Stimulated activated CD4-positive, alpha-beta T cell treated with anti-CD3 and anti-CD28 coated beads, Interleukin-2, amount 100 ng/mL, for 24 hours (primary cell): Measurements from ENCODE around the gene DLX1.
A peak's percentile ranks its signal among the peaks of the same experiment; 100 is the strongest.

ENCODE experiments used
- DNase-seq, 2 donors: peaks; one replicate each; pipeline ENCODE4 v3.0.0-alpha.2; 2020

DLX1 gene

DNA sequence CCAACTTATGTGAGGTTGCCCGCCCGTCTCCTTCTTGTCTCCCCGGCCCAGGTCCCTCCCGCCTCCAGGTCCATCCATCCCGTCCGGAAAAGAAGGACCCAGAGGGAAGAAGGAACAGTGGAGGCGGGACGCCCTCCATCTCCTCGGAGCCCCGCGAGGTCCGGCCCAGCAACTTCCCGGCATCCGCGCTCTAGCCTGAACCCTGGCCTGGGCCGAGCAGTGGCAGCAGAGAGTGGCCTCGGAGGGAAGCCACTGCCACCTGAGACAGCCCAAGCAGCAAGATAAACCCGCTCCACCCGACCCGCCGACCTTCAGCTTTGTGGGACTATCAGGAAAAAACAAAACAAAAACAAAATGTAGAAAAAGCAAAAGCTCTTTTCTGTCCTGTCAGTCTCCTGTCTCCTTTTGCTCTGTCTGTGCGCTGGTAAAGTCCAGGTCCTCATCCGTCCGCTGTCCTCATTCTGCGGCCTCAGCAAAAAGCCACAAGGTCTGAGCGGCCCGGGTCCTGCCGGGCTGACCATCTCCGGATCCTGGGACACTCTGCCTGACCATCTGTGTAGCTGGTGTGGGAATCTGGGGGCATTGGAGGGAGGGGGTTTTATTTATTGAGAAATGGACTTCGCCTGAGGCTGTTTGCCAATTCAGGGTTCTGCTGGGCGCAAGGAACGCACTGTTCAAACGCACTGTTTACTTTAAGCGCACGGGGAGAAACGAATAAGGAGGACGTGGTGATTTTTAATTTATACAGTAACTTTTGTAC, 3.1 kb downstream of the DLX1 start:
- DNase-seq, result no peak

DNA sequence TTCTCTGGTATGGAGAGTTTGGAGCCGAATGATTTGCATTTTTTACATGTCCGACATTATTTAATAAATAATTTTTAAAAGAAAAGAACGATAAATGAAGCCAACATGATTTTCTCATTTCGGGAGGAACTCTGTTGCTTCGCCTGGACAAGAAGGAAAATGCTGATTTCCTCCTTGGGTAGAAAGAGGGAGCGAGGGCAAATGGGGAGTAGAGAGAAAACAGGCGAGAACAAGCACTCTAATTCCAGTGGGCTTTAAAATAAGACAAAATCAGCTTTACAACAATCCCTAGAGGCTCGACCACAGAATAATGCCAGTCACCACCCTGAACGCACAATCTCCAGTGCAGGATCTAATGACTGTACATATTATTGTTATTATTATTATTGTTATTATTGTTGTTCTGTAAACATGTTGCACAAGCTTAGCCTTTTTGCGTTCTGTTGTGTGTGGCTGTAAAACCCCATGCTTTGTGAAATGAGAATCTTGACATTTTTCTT, 3.7 kb downstream of the DLX1 start:
- no peak for DNase-seq

DNA sequence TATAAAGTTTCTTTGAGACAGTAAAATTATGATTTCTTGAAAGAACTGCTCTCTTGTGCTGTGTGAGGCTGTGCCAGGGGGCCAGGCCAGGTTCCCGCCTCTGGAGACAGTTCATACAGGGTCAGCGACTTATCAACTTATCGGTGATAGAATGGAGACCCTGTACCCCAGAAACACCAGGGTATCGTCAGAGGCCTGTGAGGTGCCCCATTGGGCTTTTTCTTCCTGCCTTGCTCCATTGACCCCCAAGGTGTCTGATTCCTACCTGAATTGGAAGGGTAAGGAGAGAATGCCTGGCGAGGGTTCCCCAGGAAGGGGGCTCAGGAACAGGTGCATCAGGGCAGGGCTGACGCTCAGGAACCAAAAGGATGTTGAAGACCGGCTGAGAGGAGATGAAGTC, 4.3 kb downstream of the DLX1 start:
- no peak for DNase-seq

DNA sequence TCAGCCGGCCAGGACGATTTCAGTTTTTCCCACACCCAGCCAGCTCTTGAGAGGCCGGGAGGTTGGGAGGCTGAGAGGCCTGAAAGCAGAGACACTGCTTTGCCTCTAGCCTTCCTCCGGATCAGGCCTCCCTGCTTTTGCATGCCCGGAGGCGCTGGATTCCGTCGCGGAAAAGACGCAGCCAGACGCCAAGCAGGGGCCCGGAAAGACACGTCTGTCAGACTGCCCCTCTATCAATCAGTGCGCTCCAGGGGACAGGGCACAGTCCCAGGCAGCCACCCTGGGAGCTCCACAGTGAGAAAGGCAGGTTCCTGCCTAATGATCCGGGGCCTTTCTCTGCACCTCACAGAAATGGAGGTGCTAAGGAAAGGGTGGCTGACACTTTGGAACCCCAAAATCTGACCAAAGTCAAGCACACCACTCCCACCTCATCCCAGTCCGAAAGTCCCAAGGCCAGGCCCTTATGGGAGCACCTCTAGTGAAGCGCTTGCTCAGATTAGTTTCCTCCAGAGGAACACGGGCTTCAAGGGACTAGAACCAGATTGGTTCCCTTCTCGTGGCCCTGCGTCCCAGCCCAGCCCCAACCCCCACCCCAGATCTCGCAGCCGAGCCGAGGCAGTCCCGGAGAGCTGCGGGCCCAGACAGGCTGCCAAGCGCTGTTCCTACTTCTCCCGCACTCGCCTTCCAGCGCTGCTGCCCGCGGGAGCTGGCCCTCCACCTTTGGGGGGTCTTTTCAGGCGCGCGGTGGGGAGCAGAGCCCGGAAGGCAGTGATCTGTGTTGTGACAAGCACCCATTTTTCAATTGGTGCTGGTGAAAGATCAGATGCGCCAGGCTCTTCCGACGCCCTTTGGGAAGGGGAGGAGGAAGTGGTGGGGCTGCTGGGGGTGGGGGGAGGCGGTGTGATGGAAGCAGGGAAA, 5.0 kb downstream of the DLX1 start:
- no peak for DNase-seq

DNA sequence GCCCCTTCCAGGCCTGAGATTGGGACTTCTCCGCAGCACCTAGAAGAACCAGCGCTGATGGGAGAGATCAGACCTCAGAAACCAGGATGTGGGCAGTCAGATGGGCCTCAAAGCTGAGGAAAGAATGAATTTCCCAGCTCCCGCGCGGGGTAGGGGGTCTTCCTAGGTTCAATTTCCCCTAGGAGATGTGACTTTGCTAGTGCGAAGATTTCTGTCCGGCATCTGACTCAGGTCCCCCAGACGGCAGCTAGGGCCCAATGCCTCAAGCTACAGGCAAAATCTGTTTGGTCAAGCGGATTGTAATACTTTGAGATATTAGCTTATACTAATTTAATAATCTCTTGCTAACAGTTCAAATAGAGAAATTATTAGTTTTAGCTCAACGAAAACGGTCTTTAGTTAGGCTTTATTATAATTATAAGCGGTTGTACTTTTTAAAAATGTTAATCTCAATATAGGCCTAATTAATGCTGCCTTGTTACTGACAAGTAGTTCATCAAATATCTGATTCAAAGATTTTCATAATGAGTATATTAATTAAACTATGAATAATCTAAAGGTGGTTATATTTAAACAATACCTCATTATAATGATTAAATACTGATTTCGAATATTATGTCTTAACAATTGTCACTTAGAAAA, 5.8 kb downstream of the DLX1 start:
- DNase-seq, result no peak

DNA sequence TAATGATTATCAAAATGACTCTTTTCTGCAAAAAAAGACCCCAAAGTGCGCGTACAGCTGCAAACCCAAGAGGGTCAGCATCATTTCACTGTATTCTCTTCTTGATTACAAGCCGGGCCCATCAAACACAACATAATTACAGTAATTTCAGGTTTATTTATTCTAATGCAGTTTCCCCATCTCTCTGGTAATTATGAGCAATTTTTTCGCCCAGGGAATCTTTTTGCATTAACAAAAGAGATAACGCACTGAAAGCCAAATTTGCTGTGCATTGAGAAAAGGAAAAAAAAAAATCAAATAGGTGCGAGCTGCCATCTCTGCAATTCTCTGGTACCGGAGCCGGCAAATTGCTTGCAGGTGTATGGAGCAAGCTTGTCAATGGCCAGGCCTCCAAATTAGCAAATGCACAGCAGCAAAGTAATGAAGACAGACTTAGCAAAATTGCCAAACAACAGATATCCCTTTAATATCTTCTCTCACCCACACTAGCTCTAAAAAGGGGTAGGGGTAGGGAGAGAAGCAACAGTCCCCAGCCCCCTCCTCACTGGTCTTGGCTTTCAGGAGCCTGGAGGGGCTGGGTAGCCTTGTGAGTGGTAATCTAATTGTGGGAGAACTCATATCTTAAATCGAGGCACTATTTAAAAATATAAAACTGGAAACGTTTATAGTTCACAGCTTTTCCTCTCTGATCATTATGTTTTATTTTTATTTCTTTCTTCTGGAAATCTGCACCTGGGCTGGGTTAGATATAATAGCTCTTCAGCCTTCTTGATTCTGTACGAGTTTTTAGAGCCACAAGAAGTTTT, 6.7 kb downstream of the DLX1 start:
- DNase-seq, result no peak

DNA sequence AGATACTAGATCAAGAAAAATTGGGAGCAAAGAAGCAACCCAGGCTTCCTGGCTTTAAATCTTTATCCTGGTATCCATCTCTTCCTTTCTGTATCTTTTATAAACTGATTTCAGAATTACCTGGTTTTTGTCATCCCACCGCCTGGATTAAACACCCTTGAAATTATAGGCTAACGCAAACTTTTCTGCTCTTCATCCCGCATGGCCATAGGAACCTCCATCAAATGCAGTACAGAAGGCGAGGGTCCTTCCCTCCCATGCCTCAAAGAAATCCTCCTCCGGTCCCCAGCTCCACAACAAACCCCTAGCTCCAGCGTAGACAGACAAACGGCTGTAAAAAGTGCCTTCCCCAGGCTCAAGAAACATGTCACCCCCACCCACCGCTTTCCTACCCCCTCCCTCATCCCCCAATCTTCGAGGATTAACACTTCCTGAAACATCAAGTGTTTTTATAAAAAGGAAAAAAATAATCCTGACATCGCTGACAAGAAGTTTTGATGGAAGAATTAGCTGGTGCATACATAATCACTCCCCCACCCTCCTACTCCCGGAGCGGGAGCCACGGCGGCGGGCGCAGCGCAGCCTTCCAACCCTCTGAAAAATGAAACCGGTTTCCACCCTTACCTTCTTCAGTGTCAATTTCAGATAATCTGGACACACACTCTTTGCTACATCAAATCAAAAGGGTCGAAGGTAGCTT, 7.6 kb downstream of the DLX1 start:
- DNase-seq, result no peak

DNA sequence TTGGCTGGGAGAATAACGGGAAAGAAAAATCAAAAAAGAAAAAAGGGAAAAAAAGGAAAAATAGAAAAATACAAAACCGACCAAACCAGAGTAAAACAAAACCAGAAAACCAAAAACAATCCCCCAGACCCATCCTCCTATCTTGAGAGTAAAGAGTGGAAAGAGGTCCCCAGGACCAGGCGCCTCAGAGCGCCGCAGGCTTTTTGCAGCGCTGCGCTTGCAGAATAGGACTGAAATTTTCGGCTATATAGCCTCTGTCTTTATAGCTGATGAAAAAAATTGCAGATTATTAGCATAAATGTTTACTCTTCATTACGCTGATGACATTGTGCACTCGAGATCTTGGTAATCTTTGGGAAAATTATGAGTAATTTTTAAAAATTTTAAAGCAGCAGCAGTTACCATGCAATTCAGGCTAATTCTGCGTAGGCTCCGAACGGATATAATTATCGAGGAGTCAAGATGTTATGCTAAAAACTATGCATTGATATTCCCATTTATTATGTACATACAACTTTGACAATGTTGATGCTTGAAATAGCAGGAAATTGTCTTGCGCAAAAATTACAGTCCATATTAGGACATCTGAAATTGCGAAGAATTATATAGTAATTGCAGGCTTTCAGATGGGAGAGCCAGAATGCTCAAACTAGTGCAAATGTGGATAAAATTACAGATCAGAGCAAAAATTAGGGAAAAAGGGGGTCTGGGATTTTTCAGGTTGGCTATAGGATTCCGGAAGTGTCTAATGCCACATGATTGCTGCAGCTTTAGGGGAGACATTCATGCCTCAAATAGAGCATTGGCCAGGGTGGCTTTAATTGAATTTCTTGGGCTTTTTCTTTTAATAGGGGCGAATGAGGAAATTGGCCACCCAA, 8.3 kb downstream of the DLX1 start:
- DNase-seq, result no peak

DNA sequence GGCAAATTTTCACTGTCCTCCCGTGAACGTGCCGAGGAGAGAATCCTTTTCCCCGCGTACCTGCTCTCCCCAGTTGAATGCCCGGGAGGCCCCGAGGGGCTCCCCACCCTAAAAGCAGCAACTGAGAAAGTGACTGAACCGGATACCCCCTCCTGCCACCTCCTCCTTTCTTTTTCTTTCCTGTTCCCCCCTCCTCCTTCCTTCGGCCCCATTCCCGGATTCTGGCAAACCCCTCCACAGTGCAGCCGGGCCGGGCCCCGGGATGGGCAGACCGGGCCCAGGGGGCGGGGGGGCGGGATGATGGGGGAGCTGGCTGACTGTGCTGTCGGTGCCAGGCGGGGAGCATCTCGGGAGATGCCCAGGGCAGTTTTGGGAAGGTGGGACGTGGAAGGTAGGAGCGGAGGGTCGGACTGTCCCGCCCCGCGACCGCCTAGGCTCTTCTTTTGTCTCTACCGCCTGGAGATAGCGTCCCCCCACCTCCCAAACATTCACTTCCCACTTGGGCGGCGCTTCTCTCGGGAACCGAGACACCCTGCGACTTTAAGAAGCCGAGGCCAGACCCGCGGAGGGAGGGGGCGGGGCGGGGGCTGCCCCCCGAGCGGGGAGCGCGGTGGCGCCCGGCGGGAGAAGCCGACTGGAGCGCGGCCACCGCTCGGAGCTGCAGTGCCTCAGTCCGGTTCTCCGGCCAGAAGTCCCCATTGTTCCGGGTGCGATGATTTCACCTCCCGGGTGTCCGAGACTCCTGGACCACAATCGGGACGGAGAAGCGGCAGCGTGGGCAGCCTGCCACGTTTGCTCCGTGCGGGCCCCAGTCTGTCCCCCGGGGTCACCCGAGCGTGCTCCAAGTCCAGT, 9.2 kb downstream of the DLX1 start:
- no peak for DNase-seq

DNA sequence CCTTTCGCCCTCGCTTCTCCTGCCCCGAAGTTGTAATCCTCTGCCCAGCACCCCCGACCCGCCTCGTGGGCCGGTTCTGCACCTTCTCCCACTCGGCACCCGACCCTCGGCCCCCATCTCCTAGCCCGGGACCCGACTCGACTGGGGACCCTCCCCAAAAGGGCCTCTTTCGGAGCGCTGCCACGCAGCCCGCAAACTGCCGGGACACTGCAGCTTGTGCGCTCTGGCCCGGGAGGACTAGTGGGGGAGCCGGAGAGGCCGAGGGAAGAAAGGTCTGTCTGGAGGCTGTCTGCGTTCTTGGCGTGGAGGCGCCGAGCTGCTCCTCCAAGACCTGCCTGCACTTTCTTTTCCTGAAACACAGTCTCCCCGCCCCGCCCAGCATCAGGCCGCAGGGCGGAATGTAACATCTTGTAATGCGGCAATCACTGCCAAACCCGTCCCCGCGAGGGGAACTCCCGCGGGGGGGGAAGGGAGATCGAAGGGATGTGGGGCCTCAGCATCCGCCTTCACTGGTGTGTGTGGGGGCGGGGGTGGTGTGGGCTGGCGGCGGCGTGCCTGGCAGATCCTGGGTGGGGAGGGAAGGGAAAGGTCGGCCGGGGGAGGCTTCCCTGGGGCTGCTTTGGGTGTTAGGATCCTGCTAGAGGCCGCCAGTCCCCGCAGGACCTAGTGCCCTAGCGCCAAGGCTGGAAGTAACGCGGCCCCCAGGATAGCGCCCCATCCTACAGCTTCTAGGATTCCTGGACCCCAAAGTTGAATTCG, 10.0 kb downstream of the DLX1 start:
- peak; percentile 64 to 68 for DNase-seq

DNA sequence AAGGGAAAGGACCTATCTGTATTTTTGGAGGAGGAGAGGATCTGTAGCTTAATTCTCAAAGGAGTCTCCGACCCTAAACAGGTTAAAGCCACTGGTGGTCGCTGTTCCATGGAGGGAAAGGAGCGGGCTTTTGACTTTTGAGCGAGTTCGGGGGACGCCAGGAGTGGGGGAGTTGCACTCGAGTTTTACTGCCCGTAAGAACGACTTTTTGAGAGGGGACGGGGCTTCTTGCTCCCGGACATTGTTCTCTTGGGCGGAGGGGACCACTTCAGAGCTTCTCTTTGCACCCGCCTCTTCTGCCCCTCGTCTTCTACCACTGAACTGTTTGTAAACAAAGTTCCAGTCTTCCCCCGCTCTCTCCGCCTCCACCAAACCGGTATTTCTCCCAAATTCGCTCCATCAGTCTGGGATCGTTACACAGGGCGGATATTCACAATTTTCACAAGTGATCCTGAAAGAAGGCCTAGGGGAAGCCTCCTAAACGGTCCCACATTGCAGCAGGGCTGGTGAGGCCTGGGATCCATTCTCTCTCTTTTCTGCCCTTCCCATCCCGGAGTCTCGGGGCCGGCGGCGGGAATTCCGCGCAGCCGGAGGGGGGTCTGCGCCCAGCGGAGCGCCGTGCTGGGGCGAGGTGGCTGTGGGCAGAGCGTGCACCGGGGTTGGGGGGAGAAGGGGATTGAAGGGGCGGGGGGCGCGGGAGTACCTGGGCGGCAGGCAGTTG, 10.8 kb downstream of the DLX1 start:
- DNase-seq, result no peak

DNA sequence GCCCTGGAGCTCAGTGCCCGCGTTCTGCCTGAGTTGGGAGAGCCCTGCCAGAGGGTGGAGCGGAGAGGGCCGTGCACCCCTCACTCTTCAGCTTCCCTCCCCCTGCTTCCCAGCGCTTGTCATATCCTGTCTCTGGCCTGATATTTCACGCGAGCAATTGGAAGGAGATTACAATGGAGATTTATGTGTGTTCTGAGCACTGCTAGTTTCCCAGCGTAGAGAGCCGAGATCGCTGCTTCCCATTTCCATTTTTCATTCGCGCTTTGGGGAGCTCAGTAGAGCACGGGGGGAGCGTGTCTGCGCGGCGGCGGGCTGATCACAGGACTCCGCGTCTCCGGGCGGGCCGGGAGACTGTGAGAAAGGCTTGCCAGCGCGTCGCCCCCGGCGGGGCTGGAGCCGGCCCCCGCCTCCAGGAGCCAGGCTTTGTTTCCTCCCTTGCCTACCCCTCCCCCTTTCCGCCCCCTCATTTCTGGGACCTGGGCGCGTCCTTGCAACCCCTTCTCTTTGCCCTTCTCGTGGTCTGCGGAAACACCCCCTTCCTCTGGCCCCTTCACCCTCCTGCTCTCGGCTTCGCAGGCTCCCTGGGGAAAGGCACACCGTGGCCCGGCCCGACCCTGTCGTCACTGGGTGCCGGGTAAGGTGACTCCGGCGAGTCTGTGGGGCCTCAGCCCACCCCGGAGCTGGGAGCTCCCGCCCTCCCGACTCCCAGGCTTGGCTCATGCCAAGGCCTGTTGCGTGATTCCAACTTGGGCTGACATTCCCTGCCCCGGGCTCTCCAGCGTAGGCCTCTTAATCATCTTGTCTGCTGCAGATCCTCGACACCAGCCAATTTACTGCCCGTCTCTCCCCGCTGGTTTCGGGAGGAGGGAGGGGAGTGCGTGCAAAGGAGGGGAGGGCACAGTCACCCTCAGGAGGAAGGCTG, 11.6 kb downstream of the DLX1 start:
- no peak for DNase-seq

DNA sequence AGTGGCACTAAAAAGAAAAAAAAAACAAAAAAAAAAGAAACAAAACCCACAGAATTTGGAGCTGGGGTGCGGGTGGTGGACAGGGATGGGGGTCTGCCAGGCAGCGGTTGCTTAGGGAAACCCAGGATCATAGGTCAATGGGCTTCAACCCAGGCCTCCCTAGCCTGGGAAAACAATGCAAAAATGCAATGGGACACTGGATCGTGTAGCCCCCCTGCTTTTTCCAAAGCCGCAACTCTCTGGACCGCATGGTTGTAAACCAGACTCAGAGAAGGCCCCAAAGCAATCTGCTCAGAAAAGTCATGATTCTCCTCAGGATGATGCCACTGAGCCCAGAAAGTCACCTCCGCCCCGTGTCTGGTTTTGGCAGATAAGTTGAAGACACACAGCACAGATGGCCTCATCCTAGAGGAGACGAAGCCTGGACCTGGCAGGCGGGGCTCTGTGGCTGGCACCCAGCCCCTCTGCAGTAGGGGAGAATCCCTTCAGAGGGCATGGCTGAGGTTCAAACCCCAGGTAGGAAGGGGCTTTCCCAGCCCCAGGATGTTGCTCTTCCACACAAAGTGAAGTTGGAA, 12.3 kb downstream of the DLX1 start:
- DNase-seq, result no peak

DNA sequence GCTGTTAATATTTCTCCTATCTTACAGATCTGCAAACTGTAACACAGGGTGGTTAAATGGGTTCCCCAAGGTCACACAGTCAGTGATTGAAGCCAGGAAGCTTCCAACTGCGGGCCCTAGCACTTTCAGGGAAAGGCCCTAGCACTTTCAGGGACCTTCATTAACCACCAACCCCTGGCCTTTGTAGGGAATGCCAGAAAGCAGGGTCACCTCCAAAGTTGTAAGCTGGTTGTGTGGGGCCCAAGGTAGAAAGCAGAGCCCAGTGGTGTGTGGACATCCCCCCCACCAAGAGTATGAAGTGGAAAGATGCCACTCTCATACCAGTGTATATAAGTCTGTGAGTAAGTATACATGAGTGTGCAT, 13.0 kb downstream of the DLX1 start:
- DNase-seq, result no peak

DNA sequence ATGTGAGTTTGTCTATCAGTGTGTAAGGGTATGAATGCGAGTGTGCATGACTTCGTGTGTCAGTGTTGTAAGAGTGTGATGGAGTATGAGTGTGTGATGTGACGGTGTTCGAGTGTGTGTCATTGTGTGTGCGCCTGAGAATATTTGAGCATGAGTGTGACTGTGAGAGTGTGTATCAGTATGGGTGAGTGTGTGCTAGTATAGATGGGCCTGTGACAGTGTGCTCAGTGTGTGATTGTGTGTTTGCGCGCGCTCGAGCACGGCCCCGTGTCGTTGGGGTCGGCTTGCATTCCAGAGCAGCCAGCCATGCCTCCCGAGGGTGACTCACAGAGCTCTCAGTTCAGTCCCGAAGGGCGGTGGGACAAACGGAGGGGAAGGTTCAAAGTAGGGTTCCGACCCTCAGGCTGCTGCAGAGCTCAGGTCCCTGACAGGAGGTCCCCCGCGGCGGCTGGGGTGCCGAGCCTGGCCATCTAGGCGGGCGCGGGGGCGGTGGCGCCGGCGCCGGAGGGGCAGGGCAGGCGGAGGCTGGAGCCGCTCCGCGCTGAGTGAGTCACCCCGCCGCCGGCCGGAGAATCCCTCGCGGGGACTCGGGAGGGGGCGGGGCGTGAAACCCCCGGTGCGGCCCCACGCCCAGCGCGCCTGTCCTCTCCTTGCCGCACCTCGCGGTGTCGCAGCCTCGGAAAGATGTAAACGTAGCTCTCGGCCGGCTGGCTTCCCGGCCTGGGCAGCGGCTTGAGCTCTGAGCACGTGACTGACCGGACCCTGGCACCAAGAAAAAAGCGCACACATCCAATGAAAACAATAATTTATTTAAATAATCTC, 13.6 kb downstream of the DLX1 start:
- DNase-seq, result peak; percentile 16 to 64

DNA sequence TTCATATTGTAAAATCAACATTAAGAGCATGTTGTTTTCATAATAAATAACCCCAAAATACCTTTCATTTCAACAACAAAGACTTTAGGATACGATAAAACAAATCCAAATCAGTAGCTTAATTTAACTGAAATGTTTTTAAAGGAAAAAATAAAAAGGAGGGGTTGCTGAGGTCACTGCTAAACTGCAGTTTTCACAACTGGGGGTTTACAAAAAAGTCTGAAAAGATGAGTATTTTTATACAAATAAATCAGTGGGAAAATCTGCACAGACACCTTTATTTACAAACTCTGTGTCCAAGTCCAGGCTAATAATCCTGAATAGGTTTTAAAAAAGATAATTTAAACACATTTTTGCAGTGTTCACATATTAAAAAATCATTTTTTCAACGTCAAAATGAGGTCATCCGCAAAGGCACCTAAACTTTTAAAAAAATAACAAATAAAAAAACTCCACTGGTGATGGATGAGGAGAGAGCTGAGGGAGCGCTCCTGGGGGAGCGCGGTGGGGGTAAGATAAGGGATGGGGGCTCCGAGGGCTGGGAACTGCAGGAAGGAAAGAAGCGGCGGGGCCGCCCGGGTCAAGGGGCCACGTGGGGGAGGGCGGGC, 14.3 kb downstream of the DLX1 start:
- no peak for DNase-seq
